Esophagus muscularis mucosa (tissue), 4 donors: ENCODE results near the gene ADD3. TPM values are rescaled to one million over a fixed set of nuclear protein-coding genes. Genes with fewer than 3 reads are reported as not detected.

Experiments
- DNase-seq: peaks from one replicate; pipeline ENCODE4 v3.0.0-alpha.2; 2017; ENCODE audit errors: extremely low spot score
- H3K27ac ChIP-seq, 4 donors: fragments of 200-600 bp; sonication (generic); replicated peaks in 1 of 4; 1 replicate in 3 of 4; 2 replicates in 1 of 4; pipeline ENCODE4 v1.5.1; 2016 to 2019; ENCODE audit warnings: mild to moderate bottlenecking in 1 of 4
- H3K27me3 ChIP-seq, 4 donors: fragments of 200-600 bp; sonication (generic); one replicate each; pipeline versions ENCODE4 v1.5.1 to v1.6.0; 2016 to 2019
- H3K36me3 ChIP-seq, 4 donors: fragments of 200-600 bp; sonication (generic); one replicate each; pipeline ENCODE4 v1.5.1; 2016 to 2019
- H3K4me1 ChIP-seq, 4 donors: fragments of 200-600 bp; sonication (generic); one replicate each; pipeline ENCODE4 v1.5.1; 2016 to 2019
- H3K4me3 ChIP-seq, 4 donors: fragments of 200-600 bp; sonication (generic); 1 replicate in 2 of 4; 2 replicates in 2 of 4; pipeline ENCODE4 v1.5.1; 2016 to 2019; ENCODE audit warnings: mild to moderate bottlenecking in 4 of 4, moderate library complexity in 1 of 4
- H3K9me3 ChIP-seq, 4 donors: fragments of 200-600 bp; sonication (generic); 1 replicate in 3 of 4; 2 replicates in 1 of 4; pipeline ENCODE4 v1.5.1; 2016 to 2019
- EP300 ChIP-seq: sonication (generic); formaldehyde crosslinking; IDR thresholded peaks from one replicate; pipeline ENCODE4 v1.6.1; 2017; ENCODE audit warnings: antibody characterized with exemption
- POLR2A ChIP-seq: fragments of 450-650 bp; IDR thresholded peaks from one replicate; pipeline ENCODE4 v1.6.1; 2017; ENCODE audit warnings: antibody characterized with exemption, moderate library complexity, mild to moderate bottlenecking, low read depth
- POLR2AphosphoS5 ChIP-seq, 2 donors: sonication (generic); formaldehyde crosslinking; IDR thresholded peaks; one replicate each; pipeline ENCODE4 v1.6.1; 2017; ENCODE audit warnings: antibody characterized with exemption in 2 of 2
- whole genome bisulfite sequencing: methylation state at CpG from one replicate; pipeline ENCODE4 v1.1.5; 2018; 5-methylcytosine and 5-hydroxymethylcytosine counted together
- intact Hi-C: fragments of 100-400 bp; cut with DNase I; formaldehyde crosslinking; loops from one replicate; pipeline ENCODE4 v1.15.1; 2023
- total RNA-seq, 4 donors: library from RNA; depleted of rRNA; stranded (reverse); fragments of >200 nt; gene quantifications; one replicate each; pipeline versions ENCODE4 v1.1.0 to v1.2.1, GENCODE V29; 2016
- TF ChIP-seq, protein P1 (sequence below), 3 experiments: fragments of 200-600 bp in 2 of 3; fragments of 450-650 bp in 1 of 3; sonication (generic) in 2 of 3; IDR thresholded peaks; one replicate each; pipeline ENCODE4 v1.5.1; 2017 to 2019; ENCODE audit warnings: antibody characterized with exemption in 3 of 3, mild to moderate bottlenecking in 2 of 3, moderate library complexity in 1 of 3

Gene ADD3
- total RNA-seq, 4 donors from 2014 or later = 60.1 to 228 (median 99.2) TPM

GRCh38 chr10:109961174-109962001, 46.4 kb upstream of the ADD3 start:
- intact Hi-C loops = no loop called here
- TF ChIP-seq POLR2AphosphoS5 (IDR thresholded peaks at IDR 0.05) (no peak), EP300 (no peak), POLR2A (no peak)
- TF ChIP-seq, protein P1, sequence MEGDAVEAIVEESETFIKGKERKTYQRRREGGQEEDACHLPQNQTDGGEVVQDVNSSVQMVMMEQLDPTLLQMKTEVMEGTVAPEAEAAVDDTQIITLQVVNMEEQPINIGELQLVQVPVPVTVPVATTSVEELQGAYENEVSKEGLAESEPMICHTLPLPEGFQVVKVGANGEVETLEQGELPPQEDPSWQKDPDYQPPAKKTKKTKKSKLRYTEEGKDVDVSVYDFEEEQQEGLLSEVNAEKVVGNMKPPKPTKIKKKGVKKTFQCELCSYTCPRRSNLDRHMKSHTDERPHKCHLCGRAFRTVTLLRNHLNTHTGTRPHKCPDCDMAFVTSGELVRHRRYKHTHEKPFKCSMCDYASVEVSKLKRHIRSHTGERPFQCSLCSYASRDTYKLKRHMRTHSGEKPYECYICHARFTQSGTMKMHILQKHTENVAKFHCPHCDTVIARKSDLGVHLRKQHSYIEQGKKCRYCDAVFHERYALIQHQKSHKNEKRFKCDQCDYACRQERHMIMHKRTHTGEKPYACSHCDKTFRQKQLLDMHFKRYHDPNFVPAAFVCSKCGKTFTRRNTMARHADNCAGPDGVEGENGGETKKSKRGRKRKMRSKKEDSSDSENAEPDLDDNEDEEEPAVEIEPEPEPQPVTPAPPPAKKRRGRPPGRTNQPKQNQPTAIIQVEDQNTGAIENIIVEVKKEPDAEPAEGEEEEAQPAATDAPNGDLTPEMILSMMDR (IDR thresholded peaks at IDR 0.05) = no peak
- Histone ChIP-seq H3K27ac (no peak overlapping the region), H3K27me3 (no peaks in the 10 kb centered on the region), H3K4me3 (no peak overlapping the region), H3K9me3 (no peaks in the 10 kb centered on the region), H3K4me1 (peaks cover 2 to 22% (median 21%) of the 10 kb centered on the region in 4 donors), H3K36me3 (no peaks in the 10 kb centered on the region)
- 70% methylated on average over 5 of the region's 5 CpGs for WGBS
- no peak for DNase-seq

DNA sequence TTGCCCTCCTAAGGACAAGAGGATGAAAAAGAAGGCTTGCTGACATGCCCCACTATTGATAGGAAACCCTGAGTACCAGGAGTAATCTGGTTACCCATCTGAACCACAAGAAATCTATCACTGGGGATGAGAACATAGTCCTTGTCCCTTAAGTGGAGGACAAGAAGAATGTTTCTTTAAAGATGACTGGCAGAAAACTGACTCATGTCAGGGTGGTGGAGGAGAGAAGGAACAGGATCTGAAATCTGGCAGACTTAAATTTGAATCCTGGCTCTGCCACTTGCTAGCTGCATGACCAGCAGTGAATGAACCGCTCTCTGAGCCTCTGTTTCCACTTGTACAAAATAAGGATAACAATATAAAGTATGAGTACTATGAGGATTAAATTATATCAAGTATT, 45.5 kb upstream of the ADD3 start:
- DNase-seq = no peak
- no peak overlapping the region for H3K4me3 ChIP-seq
- no peak overlapping the region for H3K27ac ChIP-seq
- H3K9me3 ChIP-seq = no peaks in the 10 kb centered on the region
- peaks cover 10 to 29% (median 26%) of the 10 kb centered on the region in 4 donors for H3K4me1 ChIP-seq
- WGBS = 91% methylated on average over 1 of the region's 1 CpG
- H3K27me3 ChIP-seq = no peaks in the 10 kb centered on the region
- intact Hi-C loops = no loop called here
- TF ChIP-seq EP300 (no peak), POLR2AphosphoS5 (IDR thresholded peaks at IDR 0.05) (no peak), POLR2A (no peak)
- TF ChIP-seq, protein P1 (IDR thresholded peaks at IDR 0.05) = no peak
- no peaks in the 10 kb centered on the region for H3K36me3 ChIP-seq

- no peaks in the 10 kb centered on the region for H3K36me3 ChIP-seq
- intact Hi-C loops = no loop called here
- H3K4me1 ChIP-seq = peaks cover 20 to 38% (median 35%) of the 10 kb centered on the region in 4 donors
- no peaks in the 10 kb centered on the region for H3K9me3 ChIP-seq
- H3K27me3 ChIP-seq = no peaks in the 10 kb centered on the region
- no peak for DNase-seq
- H3K27ac ChIP-seq = no peak overlapping the region
- TF ChIP-seq EP300 (no peak), POLR2AphosphoS5 (IDR thresholded peaks at IDR 0.05) (no peak), POLR2A (no peak)
- TF ChIP-seq, protein P1 (IDR thresholded peaks at IDR 0.05) = no peak
- H3K4me3 ChIP-seq = no peak overlapping the region
- 89% methylated on average over 5 of the region's 5 CpGs for WGBS
These were observed 44.3 kb upstream of the ADD3 start for GRCh38 chr10:109963439-109963838.

- intact Hi-C loops = no loop called here
- TF ChIP-seq POLR2AphosphoS5 (IDR thresholded peaks at IDR 0.05) (no peak), EP300 (no peak), POLR2A (no peak)
- TF ChIP-seq, protein P1 (IDR thresholded peaks at IDR 0.05) = no peak
- no peak for DNase-seq
- Histone ChIP-seq H3K27me3 (no peaks in the 10 kb centered on the region), H3K4me3 (no peak overlapping the region), H3K27ac (no peak overlapping the region), H3K4me1 (peaks cover 20 to 38% (median 35%) of the 10 kb centered on the region in 4 donors), H3K9me3 (no peaks in the 10 kb centered on the region), H3K36me3 (no peaks in the 10 kb centered on the region)
- 95% methylated on average over 10 of the region's 10 CpGs for whole genome bisulfite sequencing
These were observed 43.5 kb upstream of the ADD3 start for GRCh38 chr10:109964318-109964717.
